DMS153 (cell line): ENCODE results near the gene ISX.
"Not testable (repeated sequence)": the region's sequence is repeated elsewhere in the genome, so short reads cannot be mapped to it uniquely, and the experiment has no call there.

ENCODE experiments used
- DNase-seq: peaks from one replicate; lab custom pipeline; 2025; lab: John Stamatoyannopoulos, UW

The ISX gene

GRCh38 chr22:35065796-35066218 lies at the start of gene ISX:
Gene ISX (plus strand): TSS chr22:35066158. CDS start chr22:35067088, 930 bp downstream.
- peak; percentile 72 for DNase-seq

GRCh38 chr22:35016909-35017308 lies 49.0 kb upstream of the ISX start:
- DNase-seq: no peak

- DNase-seq: no peak
Measured at GRCh38 chr22:35018995-35019394, 47.0 kb upstream of the ISX start.

- no peak for DNase-seq
Measured at GRCh38 chr22:35020517-35020916, 45.4 kb upstream of the ISX start.

GRCh38 chr22:35021161-35021560 lies 44.8 kb upstream of the ISX start:
- peak; percentile 74 for DNase-seq

- DNase-seq: no peak
Measured at GRCh38 chr22:35022291-35022690, 43.7 kb upstream of the ISX start.

- peak; percentile 34 for DNase-seq
Measured at GRCh38 chr22:35023692-35024363, 42.1 kb upstream of the ISX start.

GRCh38 chr22:35024364-35024692 lies 41.6 kb upstream of the ISX start:
- no peak for DNase-seq

GRCh38 chr22:35030112-35030511 lies 35.8 kb upstream of the ISX start:
- not testable (repeated sequence) for DNase-seq

- no peak for DNase-seq
Measured at GRCh38 chr22:35032571-35032970, 33.4 kb upstream of the ISX start.

- no peak for DNase-seq
Measured at GRCh38 chr22:35033635-35034296, 32.2 kb upstream of the ISX start.

GRCh38 chr22:35034963-35035362 lies 31.0 kb upstream of the ISX start:
- DNase-seq: no peak

- DNase-seq: no peak
Measured at GRCh38 chr22:35037089-35037488, 28.9 kb upstream of the ISX start.

GRCh38 chr22:35039625-35040024 lies 26.3 kb upstream of the ISX start:
- DNase-seq: peak; percentile 54

GRCh38 chr22:35043252-35043933 lies 22.6 kb upstream of the ISX start:
- DNase-seq: no peak

GRCh38 chr22:35043934-35044319 lies 22.0 kb upstream of the ISX start:
- DNase-seq: no peak

GRCh38 chr22:35044607-35045390 lies 21.2 kb upstream of the ISX start:
- DNase-seq: no peak

GRCh38 chr22:35045451-35045850 lies 20.5 kb upstream of the ISX start:
- DNase-seq: no peak

GRCh38 chr22:35046744-35047462 lies 19.1 kb upstream of the ISX start:
- no peak for DNase-seq

GRCh38 chr22:35050038-35050437 lies 15.9 kb upstream of the ISX start:
- DNase-seq: not testable (repeated sequence)

GRCh38 chr22:35051013-35051535 lies 14.9 kb upstream of the ISX start:
- DNase-seq: no peak

GRCh38 chr22:35051791-35052190 lies 14.2 kb upstream of the ISX start:
- no peak for DNase-seq
